T follicular helper cell (primary cell): ENCODE measurements around the gene IL7R.

Experiments
- DNase-seq: peaks from one replicate; pipeline ENCODE4 v3.0.0-alpha.2; 2020; ENCODE audit warnings: low read depth

The IL7R gene

GRCh38 chr5:35904443-35905132 lies 47.9 kb downstream of the IL7R start:
- DNase-seq, result no peak

GRCh38 chr5:35908228-35908627 lies 51.5 kb downstream of the IL7R start:
- no peak for DNase-seq

GRCh38 chr5:35908814-35909213 lies 52.1 kb downstream of the IL7R start:
- no peak for DNase-seq

- DNase-seq, result no peak
These were observed 62.5 kb downstream of the IL7R start for GRCh38 chr5:35919191-35919590.

- DNase-seq, result no peak
These were observed 64.2 kb downstream of the IL7R start for GRCh38 chr5:35920890-35921289.

- no peak for DNase-seq
These were observed 65.2 kb downstream of the IL7R start for GRCh38 chr5:35921930-35922329.

- no peak for DNase-seq
These were observed 65.8 kb downstream of the IL7R start for GRCh38 chr5:35922468-35922867.

GRCh38 chr5:35924122-35924949 lies 67.6 kb downstream of the IL7R start:
- DNase-seq, result no peak

GRCh38 chr5:35924950-35925722 lies 68.4 kb downstream of the IL7R start:
- peak; percentile 70 for DNase-seq

GRCh38 chr5:35926389-35927051 lies 69.8 kb downstream of the IL7R start:
- peak; percentile 46 for DNase-seq
